Measurements from ENCODE around the gene FAM193A.
A peak's percentile ranks its signal among the peaks of the same experiment; 100 is the strongest.

Gene FAM193A

DNA sequence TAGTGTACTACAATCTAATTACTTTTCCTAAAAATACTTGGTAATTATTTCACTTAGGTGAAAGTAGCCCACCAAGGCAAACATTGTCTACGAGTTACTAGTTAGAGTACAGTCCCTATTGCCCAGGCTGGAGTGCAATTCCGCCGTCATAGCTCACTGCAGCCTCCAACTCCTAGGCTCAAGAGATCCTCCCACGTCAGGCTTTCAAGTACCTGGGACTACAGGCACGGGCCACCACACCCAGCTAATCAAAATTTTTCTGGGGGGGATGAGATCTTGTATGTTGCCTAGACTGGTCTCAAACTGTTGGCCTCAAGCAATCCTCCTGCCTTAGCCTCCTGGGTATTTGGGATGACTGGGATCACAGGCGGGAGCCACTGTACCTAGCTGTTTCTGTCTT, 21.9 kb downstream of the FAM193A start:
- H3K27ac ChIP-seq: no peak overlapping the region
- TF ChIP-seq EZH2 (IDR thresholded peaks at IDR 0.05) (no peak), FOXP2 (optimal IDR thresholded peaks at IDR 0.05; ENCODE audit: control extremely low read depth, extremely low read length, insufficient read depth) (no peak), POLR2AphosphoS5 (IDR thresholded peaks at IDR 0.05; ENCODE audit: borderline replicate concordance, low read depth, low read length) (no peak)
- no peak for DNase-seq (ENCODE audit: low read depth, low spot score)
- H3K9me3 ChIP-seq (ENCODE audit: low read depth, low read length): no peaks in the 10 kb centered on the region
- no peak overlapping the region for H3K9ac ChIP-seq (ENCODE audit: insufficient read length)
- H3K36me3 ChIP-seq (ENCODE audit: insufficient read depth, low read length): no peaks in the 10 kb centered on the region
- no peak overlapping the region for H3K4me3 ChIP-seq

DNA sequence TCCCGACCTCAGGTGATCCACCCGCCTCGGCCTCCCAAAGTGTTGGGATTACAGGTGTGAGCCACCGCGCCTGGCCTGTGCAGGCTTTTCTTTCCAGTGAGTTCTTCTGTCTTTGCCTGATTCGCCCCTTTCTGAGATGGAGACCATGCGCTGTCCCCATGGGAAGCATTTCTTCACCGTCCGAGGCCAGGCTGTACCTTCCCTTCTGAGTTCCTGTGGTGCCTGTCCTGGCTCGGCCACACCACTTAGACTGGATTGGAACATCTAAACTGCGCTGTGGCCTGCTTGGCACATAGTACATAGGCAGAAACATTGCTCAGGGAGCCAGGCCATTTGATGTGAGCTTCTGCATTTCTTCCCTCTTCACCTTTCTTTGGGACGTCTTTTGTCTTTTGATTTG, 23.7 kb downstream of the FAM193A start:
- TF ChIP-seq POLR2AphosphoS5 (IDR thresholded peaks at IDR 0.05; ENCODE audit: borderline replicate concordance, low read depth, low read length): no peak
- no peak for TF ChIP-seq EZH2 (IDR thresholded peaks at IDR 0.05)
- TF ChIP-seq FOXP2 (optimal IDR thresholded peaks at IDR 0.05; ENCODE audit: control extremely low read depth, extremely low read length, insufficient read depth): no peak
- Histone ChIP-seq H3K36me3 (ENCODE audit: insufficient read depth, low read length) (peaks cover 4% of the 10 kb centered on the region; the same call in 1 of the 2 replicates), H3K9ac (ENCODE audit: insufficient read length) (no peak overlapping the region), H3K27ac (no peak overlapping the region), H3K4me3 (no peak overlapping the region), H3K9me3 (ENCODE audit: low read depth, low read length) (no peaks in the 10 kb centered on the region)
- DNase-seq (ENCODE audit: low read depth, low spot score): no peak

DNA sequence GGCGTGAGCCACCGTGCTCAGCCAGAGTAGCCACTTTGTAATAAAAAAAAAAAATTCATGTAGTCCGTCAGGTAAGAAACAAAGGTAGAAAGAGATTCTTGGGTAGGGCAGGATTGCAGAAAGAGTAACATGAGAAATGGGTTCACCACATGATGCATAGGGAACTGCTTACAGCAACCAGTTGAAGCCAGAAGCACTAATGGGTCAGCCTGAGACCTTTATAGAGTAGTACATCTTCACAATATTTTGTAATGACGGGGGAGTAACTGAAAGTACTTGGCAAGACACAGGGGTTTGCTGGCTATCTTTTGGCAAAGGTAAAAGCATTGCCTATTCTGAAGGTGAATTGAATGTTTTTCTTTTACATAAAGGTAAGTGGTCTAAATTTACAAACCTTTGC, 29.1 kb downstream of the FAM193A start:
- Histone ChIP-seq H3K4me3 (no peak overlapping the region), H3K9me3 (ENCODE audit: low read depth, low read length) (no peaks in the 10 kb centered on the region), H3K9ac (ENCODE audit: insufficient read length) (no peak overlapping the region), H3K36me3 (ENCODE audit: insufficient read depth, low read length) (peaks cover 4% of the 10 kb centered on the region; the same call in 1 of the 2 replicates), H3K27ac (no peak overlapping the region)
- no peak for DNase-seq (ENCODE audit: low read depth, low spot score)
- TF ChIP-seq EZH2 (IDR thresholded peaks at IDR 0.05) (no peak), FOXP2 (optimal IDR thresholded peaks at IDR 0.05; ENCODE audit: control extremely low read depth, extremely low read length, insufficient read depth) (no peak), POLR2AphosphoS5 (IDR thresholded peaks at IDR 0.05; ENCODE audit: borderline replicate concordance, low read depth, low read length) (no peak)

DNA sequence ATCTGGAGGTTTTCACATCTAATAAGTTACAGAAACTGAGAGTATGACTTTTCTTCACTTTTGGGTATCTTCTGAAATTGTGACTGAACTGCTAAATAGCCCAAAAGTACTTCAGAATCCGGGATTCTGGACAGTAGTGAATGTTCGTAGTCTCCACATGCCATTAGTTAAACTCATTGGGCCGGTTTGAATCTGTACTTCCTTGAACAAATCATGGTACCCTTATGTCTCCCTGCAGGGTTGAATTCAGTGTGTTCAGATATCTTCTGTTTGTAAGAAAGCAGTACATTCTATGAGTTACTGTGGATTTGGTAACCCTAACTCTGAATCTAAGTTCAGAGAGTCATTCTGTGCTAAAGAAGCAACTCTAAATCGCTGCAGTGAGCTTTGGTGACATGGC, 33.6 kb downstream of the FAM193A start:
- H3K36me3 ChIP-seq (ENCODE audit: insufficient read depth, low read length): no peaks in the 10 kb centered on the region
- TF ChIP-seq EZH2 (IDR thresholded peaks at IDR 0.05): no peak
- TF ChIP-seq POLR2AphosphoS5 (IDR thresholded peaks at IDR 0.05; ENCODE audit: borderline replicate concordance, low read depth, low read length): no peak
- no peak for TF ChIP-seq FOXP2 (optimal IDR thresholded peaks at IDR 0.05; ENCODE audit: control extremely low read depth, extremely low read length, insufficient read depth)
- no peak for DNase-seq (ENCODE audit: low read depth, low spot score)
- no peaks in the 10 kb centered on the region for H3K9me3 ChIP-seq (ENCODE audit: low read depth, low read length)
- H3K27ac ChIP-seq: no peak overlapping the region
- H3K4me3 ChIP-seq: no peak overlapping the region
- no peak overlapping the region for H3K9ac ChIP-seq (ENCODE audit: insufficient read length)

DNA sequence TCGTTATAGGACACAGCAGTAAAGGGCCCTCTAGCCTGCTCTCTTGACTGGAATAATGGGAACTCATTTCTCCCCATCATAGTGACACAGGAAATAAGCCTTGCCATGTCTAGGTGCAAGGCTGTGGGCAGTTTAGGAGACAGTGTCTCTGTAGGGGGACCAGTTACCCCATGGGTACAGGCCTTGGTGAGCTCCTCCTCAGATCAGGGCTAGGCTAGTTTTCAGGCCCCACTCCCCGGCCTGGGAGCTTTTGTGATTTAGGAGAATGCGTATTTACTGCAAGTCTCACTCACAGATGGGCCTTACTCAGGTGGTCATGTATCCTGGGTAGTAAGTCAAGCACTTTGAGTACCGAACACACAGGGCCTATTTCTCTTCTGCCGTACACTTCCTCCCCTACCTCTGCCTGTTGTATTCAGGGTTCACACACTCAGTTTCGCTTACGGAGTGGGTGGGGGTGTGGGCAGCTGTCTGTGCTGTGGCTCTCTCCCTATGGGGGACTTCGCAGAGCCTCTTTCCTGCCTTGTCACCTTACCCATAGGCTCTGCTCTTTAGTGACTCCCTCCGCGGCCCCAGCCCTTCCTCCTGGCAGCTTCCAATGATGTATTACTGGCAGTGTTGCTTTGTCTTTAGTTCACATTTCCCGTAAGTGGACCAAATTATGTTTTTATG, 34.2 kb downstream of the FAM193A start:
- Histone ChIP-seq H3K27ac (no peak overlapping the region), H3K4me3 (no peak overlapping the region), H3K36me3 (ENCODE audit: insufficient read depth, low read length) (no peaks in the 10 kb centered on the region), H3K9me3 (ENCODE audit: low read depth, low read length) (no peaks in the 10 kb centered on the region), H3K9ac (ENCODE audit: insufficient read length) (no peak overlapping the region)
- no peak for TF ChIP-seq EZH2 (IDR thresholded peaks at IDR 0.05)
- no peak for DNase-seq (ENCODE audit: low read depth, low spot score)

DNA sequence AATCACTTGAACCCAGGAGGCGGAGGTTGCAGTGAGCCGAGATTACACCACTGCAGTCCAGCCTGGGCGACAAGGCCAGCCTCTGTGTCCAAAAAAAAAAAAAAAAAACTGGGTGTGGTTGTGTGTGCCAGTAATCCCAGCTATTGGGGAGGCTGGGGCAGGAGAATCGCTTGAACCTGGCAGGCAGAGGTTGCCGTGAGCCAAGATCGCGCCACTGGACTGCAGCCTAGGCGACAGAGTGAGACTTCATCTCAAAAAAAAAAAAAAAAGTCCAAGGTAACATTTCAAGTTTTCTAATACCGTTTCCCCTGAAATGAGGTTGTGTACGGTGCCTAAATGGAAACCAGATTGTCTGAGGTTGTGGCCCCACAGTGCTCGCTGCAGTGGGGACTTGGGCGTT, 35.6 kb downstream of the FAM193A start:
- no peak overlapping the region for H3K27ac ChIP-seq
- TF ChIP-seq EZH2 (IDR thresholded peaks at IDR 0.05) (no peak), POLR2AphosphoS5 (IDR thresholded peaks at IDR 0.05; ENCODE audit: borderline replicate concordance, low read depth, low read length) (no peak), FOXP2 (optimal IDR thresholded peaks at IDR 0.05; ENCODE audit: control extremely low read depth, extremely low read length, insufficient read depth) (no peak)
- H3K4me3 ChIP-seq: no peak overlapping the region
- H3K9me3 ChIP-seq (ENCODE audit: low read depth, low read length): no peaks in the 10 kb centered on the region
- no peak overlapping the region for H3K9ac ChIP-seq (ENCODE audit: insufficient read length)
- H3K36me3 ChIP-seq (ENCODE audit: insufficient read depth, low read length): no peaks in the 10 kb centered on the region; the same call in 1 of the 2 replicates
- no peak for DNase-seq (ENCODE audit: low read depth, low spot score)

DNA sequence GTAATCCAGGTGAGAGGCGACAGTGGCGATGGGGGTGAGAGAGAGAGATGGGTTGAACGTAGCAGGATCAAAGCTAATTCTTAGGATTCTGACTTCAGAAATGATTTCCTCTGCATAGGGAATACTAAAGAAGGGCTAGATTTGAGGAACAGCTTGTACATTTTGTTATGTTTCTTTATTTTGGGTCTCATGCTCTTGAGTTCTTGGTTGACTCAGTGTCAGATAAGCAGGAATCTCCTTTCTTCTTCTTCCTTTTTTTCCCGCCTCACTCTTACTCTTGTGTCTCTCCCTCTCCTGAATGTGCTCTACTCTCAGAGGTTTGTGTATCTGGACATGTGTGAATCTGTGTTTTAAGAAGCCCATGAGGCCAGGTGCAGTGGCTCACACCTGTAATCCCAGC, 36.4 kb downstream of the FAM193A start:
- Histone ChIP-seq H3K27ac (no peak overlapping the region), H3K4me3 (no peak overlapping the region), H3K36me3 (ENCODE audit: insufficient read depth, low read length) (no peaks in the 10 kb centered on the region; the same call in 1 of the 2 replicates), H3K9me3 (ENCODE audit: low read depth, low read length) (no peaks in the 10 kb centered on the region), H3K9ac (ENCODE audit: insufficient read length) (no peak overlapping the region)
- DNase-seq (ENCODE audit: low read depth, low spot score): no peak
- TF ChIP-seq FOXP2 (optimal IDR thresholded peaks at IDR 0.05; ENCODE audit: control extremely low read depth, extremely low read length, insufficient read depth): no peak
- TF ChIP-seq EZH2 (IDR thresholded peaks at IDR 0.05): no peak
- TF ChIP-seq POLR2AphosphoS5 (IDR thresholded peaks at IDR 0.05; ENCODE audit: borderline replicate concordance, low read depth, low read length): no peak

DNA sequence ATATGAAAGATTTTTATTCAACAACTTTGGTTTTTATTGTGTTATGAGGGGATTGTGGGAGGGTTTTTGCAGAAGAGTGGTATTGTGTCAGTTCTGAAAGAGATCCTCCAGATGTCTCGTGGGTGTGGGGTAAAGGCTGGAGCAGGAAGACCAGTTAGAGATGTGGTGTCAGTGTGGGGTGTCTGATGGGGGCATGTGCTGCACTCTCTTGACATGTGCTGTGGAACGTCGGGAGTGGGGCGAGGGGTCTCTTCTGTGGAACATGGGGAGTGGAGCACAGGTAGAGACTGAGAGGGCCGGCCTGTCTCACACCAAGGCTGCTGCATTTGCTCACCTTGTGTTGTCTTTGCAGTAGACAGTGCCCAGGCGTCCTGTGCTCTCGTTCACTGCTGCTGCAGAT, 37.6 kb downstream of the FAM193A start:
- DNase-seq (ENCODE audit: low read depth, low spot score): no peak
- peak overlapping the region; percentile 6; the same call in 1 of the 2 replicates for H3K27ac ChIP-seq
- TF ChIP-seq EZH2 (IDR thresholded peaks at IDR 0.05) (no peak), POLR2AphosphoS5 (IDR thresholded peaks at IDR 0.05; ENCODE audit: borderline replicate concordance, low read depth, low read length) (no peak), FOXP2 (optimal IDR thresholded peaks at IDR 0.05; ENCODE audit: control extremely low read depth, extremely low read length, insufficient read depth) (no peak)
- H3K9me3 ChIP-seq (ENCODE audit: low read depth, low read length): no peaks in the 10 kb centered on the region
- H3K4me3 ChIP-seq: no peak overlapping the region
- no peaks in the 10 kb centered on the region; the same call in 1 of the 2 replicates for H3K36me3 ChIP-seq (ENCODE audit: insufficient read depth, low read length)
- no peak overlapping the region for H3K9ac ChIP-seq (ENCODE audit: insufficient read length)

DNA sequence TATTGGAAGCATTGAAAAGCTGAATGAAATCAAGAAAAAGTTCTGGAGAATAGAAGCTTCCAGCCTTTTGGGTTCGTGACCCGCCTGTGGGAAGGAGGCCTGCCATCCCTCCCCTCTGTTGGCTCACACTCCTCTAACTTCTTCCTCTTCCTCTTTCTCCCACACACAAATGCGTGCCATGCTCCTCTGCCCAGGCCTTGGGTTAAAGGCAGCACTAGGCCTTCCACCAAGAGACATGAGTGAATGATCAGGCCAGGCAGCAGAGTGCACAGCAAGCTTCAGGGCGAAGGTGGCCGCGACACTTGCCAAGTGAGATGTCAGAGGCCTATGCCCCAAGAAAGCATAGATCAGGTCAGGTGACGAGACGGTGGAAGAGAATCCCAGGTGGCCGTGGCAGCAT, 38.4 kb downstream of the FAM193A start:
- H3K9ac ChIP-seq (ENCODE audit: insufficient read length): no peak overlapping the region
- no peak overlapping the region for H3K27ac ChIP-seq
- H3K36me3 ChIP-seq (ENCODE audit: insufficient read depth, low read length): peaks cover 5% of the 10 kb centered on the region; the same call in 1 of the 2 replicates
- no peak overlapping the region for H3K4me3 ChIP-seq
- TF ChIP-seq EZH2 (IDR thresholded peaks at IDR 0.05) (no peak), FOXP2 (optimal IDR thresholded peaks at IDR 0.05; ENCODE audit: control extremely low read depth, extremely low read length, insufficient read depth) (no peak), POLR2AphosphoS5 (IDR thresholded peaks at IDR 0.05; ENCODE audit: borderline replicate concordance, low read depth, low read length) (no peak)
- H3K9me3 ChIP-seq (ENCODE audit: low read depth, low read length): no peaks in the 10 kb centered on the region
- no peak for DNase-seq (ENCODE audit: low read depth, low spot score)

All from SK-N-MC (cell line).